PC-9 (cell line): ENCODE measurements around the gene NDUFV3. TPM values are rescaled to one million over a fixed set of nuclear protein-coding genes. Genes with fewer than 3 reads are reported as not detected.
"Not testable (repeated sequence)": the region's sequence is repeated elsewhere in the genome, so short reads cannot be mapped to it uniquely, and the experiment has no call there.

Source experiments
- BruUV-seq: library from RNA; stranded (reverse); fragments of 400-500 nt; replicated peaks from 2 replicates; lab custom pipeline; 2021; lab: Mats Ljungman, UMichigan
- CTCF ChIA-PET: fragments of 300-600 bp; sonication (Branson Sonifier 250); formaldehyde crosslinking; loops from one replicate; lab custom pipeline; 2022; ENCODE audit warnings: antibody characterized with exemption; lab: Charles Lee
- POLR2A ChIA-PET: fragments of 300-600 bp; sonication (Branson Sonifier 250); formaldehyde crosslinking; loops from one replicate; lab custom pipeline; 2022; ENCODE audit warnings: antibody characterized with exemption; ENCODE audit not compliant: unreplicated experiment; lab: Charles Lee
- DNase-seq, 2 experiments: peaks; one replicate each; pipeline versions ENCODE4 v3.0.0 to v3.0.0-alpha.2; 2015 to 2022; ENCODE audit warnings: mixed read lengths in 1 of 2
- H2AFZ ChIP-seq: fragments of 200-600 bp; sonication (generic); 2 replicates; pipeline ENCODE4 v1.8.1; 2017; ENCODE audit warnings: antibody characterized with exemption
- H3F3A ChIP-seq: fragments of 200-600 bp; sonication (generic); 2 replicates; pipeline ENCODE4 v1.8.1; 2017; ENCODE audit warnings: antibody characterized with exemption, mild to moderate bottlenecking, low read depth; ENCODE audit not compliant: insufficient read depth
- H3K27ac ChIP-seq: fragments of 200-600 bp; sonication (generic); 2 replicates; pipeline ENCODE4 v1.6.1; 2016; ENCODE audit warnings: mixed run types
- H3K27me3 ChIP-seq: fragments of 200-600 bp; sonication (generic); 2 replicates; pipeline ENCODE4 v1.6.1; 2016; ENCODE audit warnings: low read depth, mixed run types; ENCODE audit not compliant: insufficient read depth
- H3K36me3 ChIP-seq: fragments of 200-600 bp; sonication (generic); 2 replicates; pipeline ENCODE4 v1.6.1; 2016; ENCODE audit warnings: low read depth, mixed run types
- H3K4me1 ChIP-seq: fragments of 200-600 bp; sonication (generic); replicated peaks from 2 replicates; pipeline ENCODE4 v1.6.1; 2016; ENCODE audit warnings: mixed run types; ENCODE audit not compliant: insufficient read depth
- H3K4me2 ChIP-seq: fragments of 200-600 bp; sonication (generic); 2 replicates; pipeline ENCODE4 v1.6.1; 2017; ENCODE audit warnings: mixed run types
- H3K4me3 ChIP-seq: fragments of 200-600 bp; sonication (generic); 2 replicates; pipeline ENCODE4 v1.6.1; 2016; ENCODE audit warnings: mixed run types
- H3K79me2 ChIP-seq: fragments of 200-600 bp; sonication (generic); 2 replicates; pipeline ENCODE4 v1.6.1; 2017; ENCODE audit warnings: low read depth, mixed run types
- H3K9me2 ChIP-seq: fragments of 200-600 bp; sonication (generic); 2 replicates; pipeline ENCODE4 v1.8.1; 2017; ENCODE audit warnings: mild to moderate bottlenecking; ENCODE audit not compliant: insufficient read depth
- H3K9me3 ChIP-seq: fragments of 200-600 bp; sonication (generic); 2 replicates; pipeline ENCODE4 v1.8.1; 2016; ENCODE audit warnings: low read depth; ENCODE audit not compliant: insufficient read depth
- H4K20me1 ChIP-seq: fragments of 200-600 bp; sonication (generic); 2 replicates; pipeline ENCODE4 v1.8.1; 2017; ENCODE audit not compliant: insufficient read depth
- EZH2 ChIP-seq: fragments of 200-600 bp; sonication (generic); IDR thresholded peaks from 2 replicates; pipeline ENCODE4 v1.8.0; 2017; ENCODE audit warnings: antibody characterized with exemption, low read depth
- intact Hi-C: fragments of 100-400 bp; cut with micrococcal nuclease; formaldehyde crosslinking; loops from one replicate; pipeline ENCODE4 v1.10.0; 2022; ENCODE audit not compliant: unreplicated experiment
- total RNA-seq: library from RNA; stranded (reverse); gene quantifications from 2 replicates; pipeline ENCODE4 v1.2.3, GENCODE V29; 2021
- TF ChIP-seq, protein P1 (sequence below): fragments of 200-600 bp; sonication (generic); conservative IDR thresholded peaks from 2 replicates; pipeline ENCODE4 v1.6.1; 2017; ENCODE audit warnings: mixed run types, antibody characterized with exemption, mild to moderate bottlenecking, moderate library complexity

NDUFV3 gene
- total RNA-seq, 1 experiment from 2014 or later, result 20.7 TPM

DNA sequence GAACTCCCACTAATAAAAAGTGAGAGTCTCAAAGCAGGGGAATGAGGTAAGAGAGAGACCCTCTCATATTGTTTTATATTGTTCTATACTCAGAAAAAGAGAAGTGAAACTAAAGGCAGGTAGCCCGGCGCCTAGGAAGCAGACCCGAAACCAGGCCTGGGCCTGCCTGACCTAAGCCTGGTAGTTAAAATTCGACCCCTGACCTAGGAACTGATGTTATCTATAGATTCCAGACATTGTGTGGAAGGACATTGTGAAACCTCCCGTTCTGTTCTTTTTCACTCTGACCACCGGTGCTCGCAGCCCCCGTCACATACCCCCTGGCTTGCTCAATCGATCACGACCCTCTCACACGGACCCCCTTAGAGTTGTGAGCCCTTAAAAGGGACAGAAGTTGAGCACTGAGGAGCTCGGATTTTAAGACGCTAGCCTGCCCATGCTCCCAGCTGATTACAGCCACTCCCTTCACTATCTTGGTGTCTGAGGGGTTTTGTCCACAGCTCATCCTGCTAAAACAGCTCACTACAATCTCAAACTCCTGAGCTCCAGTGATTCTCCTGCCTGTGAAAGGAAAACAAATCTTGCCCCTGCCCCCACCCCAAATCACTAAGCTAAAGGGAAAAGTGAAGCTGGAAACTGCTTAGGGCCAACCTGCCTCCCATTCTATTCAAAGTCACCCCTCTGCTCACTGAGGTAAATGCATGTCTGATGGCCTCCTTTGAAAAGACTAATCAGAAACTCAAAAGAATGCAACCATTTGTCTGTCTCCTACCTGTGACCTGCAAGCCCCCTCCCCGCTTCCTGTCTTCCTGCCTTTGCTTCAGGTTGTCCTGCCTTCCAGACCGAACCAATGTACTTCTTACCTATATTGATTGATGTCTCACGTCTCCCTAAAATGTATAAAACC is 44.2 kb downstream of the NDUFV3 start:
- H3K36me3 ChIP-seq, H3K27ac ChIP-seq, H4K20me1 ChIP-seq, POLR2A ChIA-PET, intact Hi-C loops, H3K4me2 ChIP-seq, H3K4me3 ChIP-seq, H3K27me3 ChIP-seq, H3K9me2 ChIP-seq, CTCF ChIA-PET, DNase-seq, H3K4me1 ChIP-seq, H3K9me3 ChIP-seq, H2AFZ ChIP-seq, BruUV-seq, H3K79me2 ChIP-seq: not testable (repeated sequence)
- H3F3A ChIP-seq, result peaks cover 12% of the 10 kb centered on the region; the same call in 1 of the 2 replicates

DNA sequence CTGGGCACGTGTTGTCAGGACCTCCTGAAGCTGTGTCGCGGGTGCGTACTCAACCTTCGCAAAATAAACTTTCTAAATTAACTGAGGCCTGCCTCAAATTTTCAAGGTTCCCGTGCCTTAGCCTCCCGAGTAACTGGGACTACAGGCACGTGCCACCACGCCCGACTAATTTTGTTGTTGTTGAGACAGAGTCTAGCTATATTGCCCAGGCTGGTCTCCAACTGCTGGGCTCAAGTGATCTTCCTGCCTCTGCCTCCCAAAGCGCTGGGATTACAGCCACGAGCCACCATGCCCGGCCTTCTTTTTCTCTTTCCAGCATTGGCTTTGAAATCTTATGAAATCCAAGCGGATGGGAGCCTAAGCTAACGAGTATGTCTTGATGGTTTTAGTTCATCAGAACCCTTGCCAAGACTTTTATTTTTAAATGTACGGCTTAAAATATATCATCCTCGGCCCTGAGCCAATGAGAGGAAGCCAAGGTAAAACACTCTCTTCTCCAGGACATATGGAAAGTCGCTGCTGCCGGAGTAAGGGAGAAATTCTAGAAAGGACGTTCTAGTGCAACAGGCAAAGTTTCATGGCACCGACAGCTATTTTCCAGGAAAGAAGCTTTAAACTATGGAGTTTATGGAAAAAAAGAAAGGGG is 45.0 kb downstream of the NDUFV3 start:
- no peak overlapping the region for H3K4me3 ChIP-seq
- H3K36me3 ChIP-seq, result no peaks in the 10 kb centered on the region
- BruUV-seq, result no TSS peak
- CTCF ChIA-PET, result no interaction called here
- no peak for TF ChIP-seq EZH2
- TF ChIP-seq, protein P1, sequence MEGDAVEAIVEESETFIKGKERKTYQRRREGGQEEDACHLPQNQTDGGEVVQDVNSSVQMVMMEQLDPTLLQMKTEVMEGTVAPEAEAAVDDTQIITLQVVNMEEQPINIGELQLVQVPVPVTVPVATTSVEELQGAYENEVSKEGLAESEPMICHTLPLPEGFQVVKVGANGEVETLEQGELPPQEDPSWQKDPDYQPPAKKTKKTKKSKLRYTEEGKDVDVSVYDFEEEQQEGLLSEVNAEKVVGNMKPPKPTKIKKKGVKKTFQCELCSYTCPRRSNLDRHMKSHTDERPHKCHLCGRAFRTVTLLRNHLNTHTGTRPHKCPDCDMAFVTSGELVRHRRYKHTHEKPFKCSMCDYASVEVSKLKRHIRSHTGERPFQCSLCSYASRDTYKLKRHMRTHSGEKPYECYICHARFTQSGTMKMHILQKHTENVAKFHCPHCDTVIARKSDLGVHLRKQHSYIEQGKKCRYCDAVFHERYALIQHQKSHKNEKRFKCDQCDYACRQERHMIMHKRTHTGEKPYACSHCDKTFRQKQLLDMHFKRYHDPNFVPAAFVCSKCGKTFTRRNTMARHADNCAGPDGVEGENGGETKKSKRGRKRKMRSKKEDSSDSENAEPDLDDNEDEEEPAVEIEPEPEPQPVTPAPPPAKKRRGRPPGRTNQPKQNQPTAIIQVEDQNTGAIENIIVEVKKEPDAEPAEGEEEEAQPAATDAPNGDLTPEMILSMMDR, result no peak
- no peak overlapping the region for H3K27ac ChIP-seq
- H3K9me3 ChIP-seq, result no peaks in the 10 kb centered on the region
- no peaks in the 10 kb centered on the region for H3K9me2 ChIP-seq
- peaks cover 12% of the 10 kb centered on the region; the same call in 1 of the 2 replicates for H3F3A ChIP-seq
- no peaks in the 10 kb centered on the region for H3K79me2 ChIP-seq
- no peak overlapping the region for H3K4me2 ChIP-seq
- DNase-seq, result no peak
- POLR2A ChIA-PET, result no interaction called here
- peaks cover 7% of the 10 kb centered on the region; the same call in 1 of the 2 replicates for H3K4me1 ChIP-seq
- no peaks in the 10 kb centered on the region for H4K20me1 ChIP-seq
- no peak overlapping the region for H2AFZ ChIP-seq
- intact Hi-C loops, result no loop called here
- no peaks in the 10 kb centered on the region for H3K27me3 ChIP-seq

DNA sequence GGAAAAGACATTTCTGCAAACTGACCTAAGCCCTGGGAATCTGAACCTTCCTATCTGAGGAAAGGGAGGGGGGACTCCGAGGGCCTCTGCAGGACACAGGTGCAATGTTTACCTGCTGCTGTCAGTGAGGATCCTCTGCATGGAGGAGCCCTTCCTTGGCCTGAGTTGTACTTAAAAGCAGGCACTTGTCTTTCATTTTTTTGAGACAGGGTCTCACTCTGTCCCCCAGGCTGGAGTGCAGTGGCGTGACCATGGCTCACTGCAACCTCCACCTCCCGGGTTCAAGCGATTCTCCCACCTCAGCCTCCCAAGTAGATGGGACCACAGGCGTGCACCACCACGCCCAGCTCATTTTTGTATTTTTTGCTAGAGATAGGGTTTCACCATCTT is 45.5 kb downstream of the NDUFV3 start:
- CTCF ChIA-PET, H3K4me3 ChIP-seq, H3K9me2 ChIP-seq, POLR2A ChIA-PET, intact Hi-C loops, BruUV-seq, DNase-seq, H3K4me2 ChIP-seq, H2AFZ ChIP-seq, H3K79me2 ChIP-seq, H3K9me3 ChIP-seq, H3K27me3 ChIP-seq, H4K20me1 ChIP-seq, H3K4me1 ChIP-seq, H3K27ac ChIP-seq, H3K36me3 ChIP-seq: not testable (repeated sequence)
- peaks cover 12% of the 10 kb centered on the region; the same call in 1 of the 2 replicates for H3F3A ChIP-seq
